HepG2 (cell line): ENCODE measurements around the gene PLK3. TPM values are rescaled to one million over a fixed set of nuclear protein-coding genes. Genes with fewer than 3 reads are reported as not detected.
A peak's percentile ranks its signal among the peaks of the same experiment; 100 is the strongest.

Source experiments
- CC2D1A ChIP-seq: sonication (generic); formaldehyde crosslinking; IDR thresholded peaks from 2 replicates; pipeline ENCODE4 v1.8.1; 2023; ENCODE audit warnings: mild to moderate bottlenecking, missing genetic modification reagents
- CREB1 ChIP-seq, 2 experiments: fragments of 450-650 bp in 1 of 2; IDR thresholded peaks; 2 replicates each; pipeline ENCODE4 v1.6.1; 2016 to 2017; ENCODE audit warnings: control low read depth in 1 of 2, mild to moderate bottlenecking in 1 of 2, missing compliant biosample characterization in 1 of 2, missing genetic modification characterization in 1 of 2
- DNMT1 ChIP-seq: sonication (generic); formaldehyde crosslinking; IDR thresholded peaks from 2 replicates; pipeline ENCODE4 v1.5.1; 2020; ENCODE audit warnings: mild to moderate bottlenecking, missing genetic modification reagents
- GFI1 ChIP-seq: sonication (generic); formaldehyde crosslinking; IDR thresholded peaks from 2 replicates; pipeline ENCODE4 v1.5.0; 2020; ENCODE audit warnings: missing genetic modification reagents, mild to moderate bottlenecking, borderline replicate concordance
- NFAT5 ChIP-seq: sonication (generic); formaldehyde crosslinking; IDR thresholded peaks from 2 replicates; pipeline ENCODE4 v1.4.0; 2020; ENCODE audit warnings: missing genetic modification reagents
- NFIB ChIP-seq: sonication (generic); formaldehyde crosslinking; IDR thresholded peaks from 2 replicates; pipeline ENCODE4 v1.9.0; 2021; ENCODE audit warnings: missing genetic modification reagents, mild to moderate bottlenecking, borderline replicate concordance
- NFKBIZ ChIP-seq: IDR thresholded peaks from 2 replicates; pipeline ENCODE4 v1.6.1; 2018; ENCODE audit warnings: missing genetic modification reagents, missing compliant biosample characterization
- NR2F2 ChIP-seq: IDR thresholded peaks from 2 replicates; pipeline ENCODE4 v1.6.1; 2012; ENCODE audit warnings: low read depth, inconsistent platforms, borderline replicate concordance
- PHF21A ChIP-seq: sonication (generic); formaldehyde crosslinking; IDR thresholded peaks from 2 replicates; pipeline ENCODE4 v1.5.0; 2020; ENCODE audit warnings: mild to moderate bottlenecking, missing genetic modification reagents
- REPIN1 ChIP-seq: sonication (generic); formaldehyde crosslinking; IDR thresholded peaks from 2 replicates; pipeline ENCODE4 v1.8.0; 2022; ENCODE audit warnings: missing genetic modification reagents, low read depth, mild to moderate bottlenecking, borderline replicate concordance
- REST ChIP-seq, 2 experiments: IDR thresholded peaks; 2 replicates each; pipeline ENCODE4 v1.6.1; 2011 to 2012; ENCODE audit warnings: low read length in 2 of 2, borderline replicate concordance in 1 of 2, low read depth in 1 of 2, mild to moderate bottlenecking in 1 of 2, moderate library complexity in 1 of 2
- RFXANK ChIP-seq: IDR thresholded peaks from 2 replicates; pipeline ENCODE4 v1.6.1; 2016
- TCF7L2 ChIP-seq: IDR thresholded peaks from 2 replicates; pipeline ENCODE4 v1.6.1; 2011; ENCODE audit warnings: mild to moderate bottlenecking, low read depth, low read length, moderate library complexity
- ZBTB14 ChIP-seq: sonication (generic); formaldehyde crosslinking; IDR thresholded peaks from 2 replicates; pipeline ENCODE4 v1.4.0; 2020; ENCODE audit warnings: missing genetic modification reagents
- ZKSCAN5 ChIP-seq: sonication (generic); formaldehyde crosslinking; IDR thresholded peaks from 2 replicates; pipeline ENCODE4 v1.5.1; 2020; ENCODE audit warnings: mild to moderate bottlenecking, missing genetic modification reagents
- ZNF263 ChIP-seq: sonication (generic); formaldehyde crosslinking; IDR thresholded peaks from 2 replicates; pipeline ENCODE4 v1.4.0; 2020; ENCODE audit warnings: missing genetic modification reagents
- ZNF576 ChIP-seq: sonication (generic); formaldehyde crosslinking; IDR thresholded peaks from 2 replicates; pipeline ENCODE4 v1.4.0; 2020; ENCODE audit warnings: mild to moderate bottlenecking, missing genetic modification reagents
- ZNF883 ChIP-seq: sonication (generic); formaldehyde crosslinking; IDR thresholded peaks from 2 replicates; pipeline ENCODE4 v1.5.1; 2020; ENCODE audit warnings: mild to moderate bottlenecking, missing genetic modification reagents; ENCODE audit errors: not compliant biosample characterization
- polyA plus RNA-seq, 8 experiments: library from polyadenylated mRNA; depleted of rRNA in 3 of 8; stranded (reverse) in 7 of 8; unstranded in 1 of 8; fragments of >200 nt; fragmentation: Illumina TruSeq in 4 of 8; extraction: Trizol in 4 of 8; gene quantifications; 2 replicates each; pipeline versions ENCODE4 v1.2.1 to v1.2.3, GENCODE V29; 2011 to 2016; ENCODE audit warnings: low read depth in 4 of 8, missing spikeins in 1 of 8, mixed read lengths in 1 of 8; ENCODE audit not compliant: insufficient read depth in 1 of 8
- total RNA-seq, 5 experiments: library from RNA; depleted of rRNA; stranded (reverse); fragments of >200 nt; fragmentation: Illumina TruSeq; extraction: Trizol; gene quantifications; 2 replicates each; pipeline ENCODE4 v1.2.3, GENCODE V29; 2016; ENCODE audit warnings: low read depth in 1 of 5

Gene PLK3
- total and polyA plus RNA-seq, 2 of the 13 experiments (the other 11 are each of a cell fraction or from before 2014, with no cell fraction given) = 9.8 to 16.9 TPM

GRCh38 chr1:44775078-44775929 is 24.9 kb upstream of the PLK3 start, which contains the start of gene RPS8 (continued):
- TF ChIP-seq ZBTB14 (CRISPR knock-in tag) (peak; percentile 55; the same call in 1 of the 2 replicates), ZNF883 (CRISPR knock-in tag) (peak; percentile 85), NFIB (CRISPR knock-in tag) (no peak), REPIN1 (CRISPR knock-in tag) (no peak; the same call in none of the 2 replicates), RFXANK (CRISPR knock-in tag) (no peak; the same call in 1 of the 2 replicates), ZNF576 (CRISPR knock-in tag) (no peak), REST (IDR thresholded peaks at IDR 0.05; ENCODE audit: borderline replicate concordance in 1 of 2, low read depth in 1 of 2, low read length in 2 of 2) (peak in 1 of 2 experiments; percentile 69; a peak in 1 of 4 replicates), TCF7L2 (no peak), ZNF263 (CRISPR knock-in tag) (no peak), NR2F2 (peak; percentile 78), PHF21A (CRISPR knock-in tag) (no peak), DNMT1 (CRISPR knock-in tag) (no peak), GFI1 (CRISPR knock-in tag) (peak; percentile 78; the same call in 1 of the 2 replicates), NFAT5 (CRISPR knock-in tag) (peak; percentile 83), NFKBIZ (CRISPR knock-in tag) (peak; percentile 50; the same call in 1 of the 2 replicates), CC2D1A (CRISPR knock-in tag) (no peak), CREB1 (IDR thresholded peaks at IDR 0.05) (peak; percentile 98), CREB1 (CRISPR knock-in tag; IDR thresholded peaks at IDR 0.05) (peak; percentile 100), ZKSCAN5 (CRISPR knock-in tag) (no peak; the same call in 1 of the 2 replicates)
